HG02970 (cell line): Measurements from ENCODE around the gene TSC22D1.
"Not testable (repeated sequence)": the region's sequence is repeated elsewhere in the genome, so short reads cannot be mapped to it uniquely, and the experiment has no call there.

Experiments used
- ATAC-seq: cut with Tn5 transposase; IDR thresholded peaks from one replicate; pipeline ENCODE4 v1.9.1; 2021; ENCODE audit warnings: mild to moderate bottlenecking, moderate library complexity, moderate number of reproducible peaks; ENCODE audit not compliant: unreplicated experiment, low FRiP score

Gene TSC22D1

DNA sequence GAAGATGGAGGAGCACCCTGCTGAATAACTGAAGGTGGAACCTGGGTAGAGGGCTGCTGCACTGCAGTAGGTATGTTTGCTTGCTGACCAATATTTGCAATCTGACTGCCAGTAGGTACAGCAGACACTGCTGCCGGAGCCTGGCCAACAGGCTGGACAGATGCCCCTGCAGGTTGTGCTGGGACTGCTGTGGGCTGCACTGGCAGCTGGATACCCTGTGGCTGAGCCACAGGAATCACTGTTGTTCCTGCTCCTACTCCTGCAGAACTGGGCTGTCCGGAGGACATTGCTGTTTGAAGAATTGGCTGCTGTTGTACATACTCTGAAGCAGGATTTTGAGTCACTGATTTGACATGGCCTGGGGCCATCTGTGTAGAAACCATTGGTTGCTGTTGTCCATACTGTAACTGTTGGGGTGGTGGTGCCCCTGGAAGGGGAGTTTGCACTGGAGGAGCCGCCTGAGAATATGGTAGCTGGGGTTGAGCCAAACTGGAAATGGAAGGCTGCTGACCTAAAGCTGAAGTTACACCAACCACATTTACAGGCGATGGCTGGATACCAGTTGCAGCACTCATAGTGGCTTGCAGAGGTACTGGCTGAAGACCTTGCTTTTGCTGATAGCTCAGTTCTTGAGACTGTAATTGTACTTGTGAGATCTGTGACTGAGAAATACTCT is 2.2 kb downstream of the TSC22D1 start:
- no peak for ATAC-seq

DNA sequence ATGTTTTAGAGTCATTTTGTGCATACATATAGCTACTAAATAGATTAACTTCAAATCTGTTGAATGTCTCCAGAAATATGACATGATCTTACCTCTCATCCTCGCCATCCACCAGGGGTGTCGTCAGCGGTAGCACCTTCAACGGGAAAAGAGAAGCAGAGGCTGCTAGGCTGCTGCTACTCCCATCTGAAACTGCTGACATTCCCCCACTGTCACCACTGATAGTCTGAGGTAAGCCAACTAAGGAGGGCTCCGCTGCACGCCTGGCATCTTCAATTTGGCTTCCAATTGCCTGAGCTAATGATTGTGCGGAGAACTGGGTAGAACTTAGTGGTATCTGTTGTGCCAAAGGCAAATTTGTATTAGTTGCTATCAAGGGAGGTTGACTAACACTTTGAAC is 3.1 kb downstream of the TSC22D1 start:
- no peak for ATAC-seq

DNA sequence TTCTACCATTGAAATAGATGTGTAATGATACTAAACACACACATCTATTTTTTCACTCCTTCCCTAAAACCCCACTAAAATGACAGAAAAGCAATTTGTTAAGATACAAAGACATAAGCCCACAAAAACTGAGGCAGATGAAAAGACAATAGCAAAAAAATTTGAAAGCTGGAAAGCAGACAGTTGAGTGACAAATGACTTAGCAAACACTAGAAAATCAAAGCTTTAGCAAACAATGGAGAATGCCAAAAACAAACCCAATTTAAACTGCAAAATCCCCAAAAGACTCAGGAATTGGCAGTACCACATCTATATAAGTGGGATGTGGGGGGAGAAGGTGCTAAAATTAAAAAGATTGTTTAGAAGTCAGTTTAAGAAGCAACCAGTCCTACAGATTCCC is 9.5 kb downstream of the TSC22D1 start:
- no peak for ATAC-seq

DNA sequence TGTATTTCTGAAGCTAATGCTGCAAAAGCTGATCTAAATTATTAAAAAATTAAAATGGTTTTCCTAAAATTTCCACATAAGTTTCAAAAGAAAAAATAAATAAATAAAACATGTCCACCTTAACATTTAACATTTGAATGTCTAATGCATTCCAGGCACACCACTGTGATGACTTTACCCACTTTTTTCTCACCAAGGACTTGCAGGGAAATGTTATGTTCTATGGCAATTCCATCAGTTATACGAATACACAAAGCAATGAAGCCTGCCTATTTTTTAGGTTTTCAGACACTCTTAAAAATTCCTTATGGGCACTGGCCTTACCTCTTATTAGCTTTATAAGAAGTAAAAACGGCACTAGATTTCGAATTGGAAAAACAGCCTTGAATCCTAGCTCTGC is 10.2 kb downstream of the TSC22D1 start:
- no peak for ATAC-seq

DNA sequence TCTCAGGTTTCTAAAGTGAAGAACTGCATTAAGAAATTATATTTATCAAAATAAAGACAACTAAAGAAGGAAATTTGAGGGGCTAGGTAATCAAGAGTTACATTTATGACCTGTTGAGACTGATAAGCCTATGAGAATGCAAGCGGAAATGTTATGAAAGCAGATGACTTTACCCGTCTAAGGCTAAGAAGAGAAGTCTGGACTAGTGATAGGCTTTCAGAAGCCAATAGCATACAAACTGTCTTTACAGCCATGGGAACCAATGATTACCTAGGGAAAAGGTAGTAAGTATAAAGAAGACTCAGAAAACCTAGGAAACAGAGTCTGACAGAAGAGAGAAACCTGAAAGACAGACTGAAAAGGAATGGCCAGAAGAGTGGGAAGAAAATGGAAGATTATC is 11.2 kb downstream of the TSC22D1 start:
- ATAC-seq, result no peak

DNA sequence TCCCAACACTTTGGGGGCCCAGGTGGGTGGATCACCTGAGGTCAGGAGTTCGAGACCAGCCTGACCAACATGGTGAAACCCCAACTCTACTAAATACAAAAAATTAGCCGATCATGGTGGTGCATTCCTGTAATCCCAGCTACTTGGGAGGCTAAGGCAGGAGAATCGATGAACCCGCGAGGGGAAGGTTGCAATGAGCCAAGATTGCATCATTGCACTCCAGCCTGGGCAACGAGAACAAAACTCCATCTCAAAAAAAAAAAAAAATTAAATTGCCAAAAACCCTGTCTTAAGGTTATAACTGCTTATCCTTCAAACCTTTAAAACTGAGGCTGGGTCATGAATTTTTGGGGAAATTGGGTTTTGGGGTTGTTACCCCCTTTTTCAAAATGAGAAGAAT is 13.3 kb downstream of the TSC22D1 start:
- ATAC-seq, result not testable (repeated sequence)

DNA sequence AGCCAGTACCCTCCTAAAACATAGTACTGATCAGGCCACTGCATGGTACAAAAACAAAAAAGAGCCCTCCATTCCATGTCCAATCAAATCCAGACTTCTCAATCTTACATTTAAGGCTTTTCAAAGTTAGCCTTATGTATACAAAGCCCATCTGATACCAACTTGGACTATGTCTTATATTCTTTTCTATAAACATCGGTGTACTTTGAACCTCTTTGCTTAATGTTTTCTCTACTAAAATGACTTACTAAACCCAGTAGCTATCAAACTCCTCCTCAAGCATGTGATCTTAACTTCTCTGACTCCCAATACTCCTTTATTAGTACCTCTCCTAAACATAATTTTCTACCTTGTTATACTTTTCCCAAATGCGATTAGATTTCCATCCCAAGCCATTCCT is 14.8 kb downstream of the TSC22D1 start:
- no peak for ATAC-seq

DNA sequence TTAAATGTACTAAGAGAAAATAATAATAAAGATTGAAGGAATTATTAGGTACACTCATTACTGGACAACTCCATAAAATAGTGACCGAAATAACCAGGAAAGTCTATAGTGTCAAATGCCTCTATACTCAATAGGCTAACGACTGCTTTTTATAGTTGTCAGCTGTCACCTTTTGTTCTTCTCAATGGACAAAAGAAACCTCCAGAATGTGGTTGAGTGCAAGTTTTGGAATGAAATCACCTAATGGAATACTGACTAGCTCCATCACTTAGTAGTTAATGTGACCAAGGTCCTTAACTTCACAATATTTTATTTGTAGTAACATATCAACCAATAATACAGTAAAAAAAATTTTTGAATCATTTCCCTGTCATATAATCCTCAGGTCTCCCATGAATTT is 18.1 kb downstream of the TSC22D1 start:
- ATAC-seq, result no peak

DNA sequence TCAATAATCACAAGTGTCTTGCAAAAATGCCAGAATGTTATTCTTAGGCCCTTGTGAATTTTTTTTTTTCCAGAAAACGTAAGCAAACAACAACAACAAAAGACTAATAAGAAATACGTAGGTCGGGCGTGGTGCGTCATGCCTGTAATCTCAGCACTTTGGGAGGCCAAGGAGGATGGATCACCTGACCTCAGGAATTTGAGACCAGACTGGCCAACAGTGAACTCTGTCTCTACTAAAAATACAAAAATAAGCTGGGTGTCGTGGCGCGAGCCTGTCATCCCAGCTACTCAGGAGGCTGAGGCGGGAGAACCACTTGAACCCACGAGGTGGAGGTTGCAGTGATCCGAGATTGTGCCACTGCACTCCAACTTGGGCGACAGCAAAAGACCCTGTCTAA is 20.9 kb downstream of the TSC22D1 start:
- no peak for ATAC-seq

DNA sequence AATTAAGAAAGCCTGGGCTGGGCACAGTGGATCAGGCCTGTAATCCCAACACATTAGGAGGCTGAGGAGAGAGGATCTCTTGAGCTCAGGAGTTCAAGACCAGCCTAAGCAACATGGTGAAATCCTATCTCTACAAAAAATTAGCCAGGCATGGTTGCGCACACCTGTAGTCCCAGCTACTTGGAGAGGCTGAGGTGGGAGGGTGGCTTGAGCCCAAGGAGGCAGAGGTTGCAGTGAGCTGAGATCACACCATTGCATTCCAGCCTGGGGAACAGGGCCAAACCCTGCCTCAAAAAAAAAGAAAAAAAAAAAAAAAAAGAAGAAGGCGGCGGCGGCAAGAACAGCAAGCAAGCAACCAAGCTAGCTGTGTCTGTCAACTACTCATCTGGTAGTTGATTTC is 26.7 kb downstream of the TSC22D1 start:
- ATAC-seq, result no peak

DNA sequence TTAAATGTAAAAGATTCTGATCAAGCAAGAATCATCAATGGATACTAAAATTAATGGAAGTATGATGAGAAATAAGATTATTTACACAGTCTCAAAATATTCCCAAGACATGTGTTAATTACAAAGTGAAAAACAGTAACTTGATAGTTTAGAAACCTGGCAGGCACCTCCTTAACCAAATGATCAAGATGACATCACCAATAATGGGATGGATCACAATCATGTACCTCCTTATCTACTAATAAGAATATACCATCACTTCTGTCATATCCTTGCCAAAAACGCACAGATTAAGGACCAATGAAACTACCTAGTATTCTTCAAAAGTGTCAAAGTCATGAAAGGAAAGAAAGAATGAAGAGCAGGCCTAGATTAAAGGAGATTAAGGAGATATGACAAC is 30.0 kb downstream of the TSC22D1 start:
- ATAC-seq, result no peak

DNA sequence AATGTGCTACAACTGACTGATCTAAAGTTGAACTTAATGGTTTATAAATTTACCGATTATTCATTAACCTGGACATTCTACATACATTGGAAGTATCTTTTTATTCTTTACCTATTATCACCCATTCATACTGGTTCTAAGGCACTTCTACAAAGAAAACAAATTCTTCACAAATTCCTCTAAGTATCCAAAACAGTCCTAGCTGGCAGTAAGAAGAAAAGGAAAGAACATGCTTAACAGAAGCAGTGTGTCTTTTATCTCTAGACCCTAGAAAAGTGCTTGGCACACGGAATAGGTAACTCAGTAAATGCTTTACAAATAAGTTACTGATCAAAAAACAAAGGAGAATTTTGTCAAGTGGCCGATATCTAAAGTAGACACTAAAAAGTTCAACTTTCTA is 32.8 kb downstream of the TSC22D1 start:
- no peak for ATAC-seq

DNA sequence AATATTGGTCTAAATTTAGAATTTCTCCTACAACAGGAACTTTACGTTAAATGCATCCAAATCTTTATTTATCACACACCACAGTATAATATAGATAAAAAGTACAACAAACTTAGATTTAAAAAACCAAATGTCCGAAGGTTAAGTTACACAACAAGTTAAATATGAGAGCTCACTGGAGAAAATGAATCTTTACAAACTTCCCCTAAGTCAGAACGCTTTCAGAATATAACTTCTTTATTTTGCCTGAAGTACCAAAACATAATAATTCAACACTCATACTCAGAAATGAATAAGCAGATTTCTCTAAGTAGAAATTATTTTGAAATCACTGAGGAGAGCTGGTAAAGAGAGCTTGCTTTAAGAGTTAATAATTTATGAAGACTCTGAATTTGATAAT is 33.8 kb downstream of the TSC22D1 start:
- no peak for ATAC-seq

DNA sequence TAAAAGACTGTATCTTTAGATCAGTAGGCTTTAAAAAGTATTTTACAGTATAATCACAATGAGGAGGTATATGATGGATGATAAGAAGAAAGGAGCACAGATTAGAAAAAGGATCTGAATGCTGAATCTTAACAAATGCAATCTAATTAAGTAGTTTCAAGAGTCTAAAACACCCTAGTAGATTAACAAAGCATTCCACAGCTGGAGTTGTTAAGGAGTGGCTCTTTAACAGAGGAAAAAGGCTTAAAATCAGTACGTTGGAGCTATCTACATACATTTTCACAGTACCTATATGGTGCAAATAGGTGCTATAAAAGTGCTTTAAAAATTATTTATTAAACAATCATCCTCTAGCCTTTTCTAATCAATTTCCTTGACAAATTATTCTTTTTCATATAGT is 34.5 kb downstream of the TSC22D1 start:
- ATAC-seq, result no peak

DNA sequence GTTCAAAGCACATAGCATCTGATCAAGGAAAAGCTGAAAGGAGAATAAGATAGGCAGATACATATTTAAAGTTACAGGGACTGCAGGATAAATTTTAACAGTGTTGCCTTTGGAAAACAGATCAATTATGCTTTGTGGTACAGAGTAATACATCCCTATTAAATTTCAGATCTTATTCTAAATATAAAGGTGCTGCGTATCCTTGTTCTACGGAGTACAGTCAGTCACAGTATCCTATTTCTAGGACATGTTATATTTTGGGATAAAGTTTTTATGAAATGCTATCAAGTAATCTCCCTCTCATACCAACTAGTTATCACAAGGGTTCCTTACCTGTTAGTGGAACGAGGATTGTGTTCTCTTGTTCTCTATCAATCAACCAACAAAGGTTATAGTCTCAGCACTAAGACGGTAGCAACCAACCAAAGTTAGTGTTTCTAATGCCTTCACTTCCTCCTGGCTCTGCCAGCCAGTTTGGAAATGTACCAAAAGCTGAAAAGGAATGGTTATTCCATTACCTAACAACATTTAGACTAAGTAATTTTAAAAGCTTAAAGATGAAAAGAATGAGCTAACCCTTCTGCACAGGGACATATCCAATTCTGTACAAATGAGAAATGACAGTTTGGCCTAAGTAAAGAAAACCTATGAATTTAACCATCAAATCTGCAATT is 35.2 kb downstream of the TSC22D1 start:
- no peak for ATAC-seq

DNA sequence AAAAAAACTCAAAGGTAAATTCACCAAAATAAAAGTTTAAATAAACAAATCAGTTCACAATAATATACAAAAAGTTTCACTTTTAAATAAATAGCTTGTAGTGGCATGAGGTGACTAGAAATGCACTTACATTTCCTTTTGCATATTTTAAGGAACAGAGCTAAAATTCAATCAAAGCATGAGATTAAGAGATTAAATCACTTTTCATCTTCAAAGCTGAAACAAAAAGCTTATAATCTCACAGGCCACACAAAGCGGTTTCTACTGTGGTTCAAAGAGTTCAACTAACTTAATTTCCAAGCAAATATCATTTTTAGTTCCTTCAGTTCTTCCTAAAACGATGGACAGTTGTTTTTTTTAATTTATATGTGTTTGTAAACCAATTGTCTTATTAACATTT is 38.9 kb downstream of the TSC22D1 start:
- no peak for ATAC-seq

DNA sequence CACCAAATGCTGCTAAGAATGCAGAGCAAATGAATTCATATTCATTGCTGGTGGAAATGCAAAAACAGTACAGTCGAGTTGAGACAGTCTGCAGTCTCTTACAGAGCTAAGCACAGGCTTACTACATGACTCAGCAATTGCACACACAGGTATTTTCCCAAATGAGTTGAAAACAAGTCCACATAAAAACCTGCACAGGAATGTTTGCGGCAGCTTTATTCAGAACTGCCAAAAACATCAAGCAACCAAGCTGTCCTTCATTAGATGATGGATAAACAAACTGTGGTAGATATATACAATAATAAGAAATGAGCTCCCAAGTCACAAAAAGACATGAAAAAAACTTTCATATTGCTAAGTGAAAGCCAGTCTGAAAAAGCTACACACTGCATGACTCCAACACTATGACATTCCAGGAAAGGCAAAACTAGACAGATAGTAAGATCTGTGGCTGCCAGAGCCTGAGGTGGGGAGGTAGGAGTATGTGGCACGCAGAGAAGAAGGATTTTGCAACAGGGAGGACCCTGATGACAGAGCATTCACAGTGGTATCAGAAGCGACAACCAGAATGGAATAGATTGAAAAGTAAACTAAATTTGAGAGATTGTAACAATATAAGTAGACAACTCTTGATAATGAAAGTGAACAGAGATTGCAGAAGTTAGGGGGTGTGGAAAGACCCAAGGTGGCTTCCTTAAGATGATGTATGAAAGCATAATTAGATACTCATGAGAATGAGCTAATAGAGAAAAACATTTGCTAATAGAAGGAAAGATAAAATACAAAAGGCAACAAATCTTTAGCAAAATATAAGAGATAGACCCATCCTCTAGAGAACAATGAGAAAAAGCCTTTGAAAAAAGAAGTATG is 52.7 kb downstream of the TSC22D1 start:
- ATAC-seq, result no peak

DNA sequence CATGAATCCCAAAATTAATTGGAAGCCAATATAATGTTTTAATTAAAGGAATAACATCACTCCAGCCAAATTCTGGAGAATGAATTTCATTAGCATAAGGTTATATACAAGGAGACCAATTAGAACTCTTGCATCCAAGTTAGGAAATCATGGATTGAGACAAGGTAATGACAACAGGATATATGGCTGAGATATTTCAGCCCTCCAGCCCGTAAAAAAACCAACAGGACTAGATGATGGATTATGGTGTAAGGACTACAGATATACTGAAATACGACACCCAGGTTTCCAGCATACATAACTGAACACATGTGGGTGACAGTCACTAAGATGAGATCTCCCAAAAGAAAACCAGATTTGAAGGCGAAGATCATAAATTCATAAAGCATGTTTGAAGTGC is 56.5 kb downstream of the TSC22D1 start:
- ATAC-seq, result no peak

DNA sequence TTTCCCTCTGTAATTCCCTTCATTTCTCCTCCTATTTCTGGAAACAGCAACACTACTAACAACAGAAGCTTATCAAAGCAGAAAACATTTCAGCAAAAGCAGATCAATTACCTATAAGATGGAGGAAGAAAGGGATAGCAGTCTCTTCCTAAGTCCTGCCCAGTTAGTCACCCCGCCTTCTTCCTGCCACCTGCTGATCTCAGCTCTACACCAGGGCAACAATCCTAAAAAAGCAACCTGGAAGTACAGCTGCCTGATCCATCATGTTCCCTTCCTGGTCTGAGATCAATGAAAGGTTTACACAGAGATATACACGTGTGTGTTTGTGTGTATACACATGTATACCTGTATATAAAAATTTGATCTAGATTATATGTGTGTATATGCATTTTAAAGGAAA is 59.4 kb downstream of the TSC22D1 start:
- ATAC-seq, result no peak

DNA sequence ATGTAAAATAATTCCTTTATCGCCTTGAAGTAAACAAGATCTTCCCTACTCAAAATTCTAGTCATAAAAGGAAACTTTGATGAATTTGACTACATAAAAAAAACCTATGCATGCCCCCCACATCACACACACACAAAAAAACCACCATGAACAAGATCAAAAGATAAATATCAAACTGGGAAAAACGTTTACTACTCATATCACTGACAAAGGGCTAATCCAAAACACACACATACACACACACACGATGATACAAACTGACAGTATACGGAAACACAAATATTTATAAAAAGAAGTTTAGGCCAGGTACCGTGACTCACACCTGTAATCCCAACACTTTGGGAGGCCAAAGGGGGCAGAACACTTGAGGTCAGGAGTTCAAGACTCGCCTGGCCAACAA is 61.9 kb downstream of the TSC22D1 start:
- no peak for ATAC-seq

DNA sequence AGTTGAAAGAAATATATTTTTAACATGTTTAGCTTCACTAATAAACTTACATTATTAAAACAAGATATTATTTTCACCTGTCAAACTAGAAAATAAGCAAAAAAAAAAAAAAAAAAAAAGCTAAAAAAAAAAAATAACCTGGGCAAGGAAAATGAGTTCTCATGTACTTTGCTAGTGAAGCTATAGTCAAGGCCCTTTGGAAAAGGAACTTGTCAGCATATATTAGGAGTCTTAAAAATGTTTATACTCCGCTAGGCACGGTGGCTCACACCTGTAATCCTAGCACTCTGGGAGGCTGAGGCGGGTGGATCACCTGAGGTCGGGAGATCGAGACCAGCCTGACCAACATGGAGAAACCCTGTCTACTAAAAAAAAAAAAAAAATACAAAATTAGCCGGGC is 66.3 kb downstream of the TSC22D1 start:
- ATAC-seq, result not testable (repeated sequence)
